Measurements from ENCODE around the gene TNNT2.
A peak's percentile ranks its signal among the peaks of the same experiment; 100 is the strongest.

Gene TNNT2

DNA sequence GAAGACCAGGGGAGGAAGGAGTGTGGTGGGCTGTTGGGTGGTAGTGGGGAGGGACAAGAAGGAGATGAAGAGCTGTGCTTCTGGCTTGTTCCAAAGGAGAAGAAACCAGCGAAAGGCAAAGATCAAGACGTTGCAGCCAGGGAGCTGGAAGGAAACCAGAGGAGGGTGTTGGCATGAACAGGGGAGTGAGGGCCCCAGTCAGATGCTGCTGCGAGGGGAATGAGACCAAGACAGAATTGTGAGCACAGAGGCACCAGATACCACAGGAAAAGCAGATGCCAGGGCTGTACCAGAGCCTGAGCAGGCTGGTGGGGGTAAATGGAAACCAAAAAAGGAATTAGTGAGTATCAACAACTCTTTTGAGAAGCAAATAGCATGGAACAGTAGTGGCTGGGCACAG, 15.6 kb upstream of the TNNT2 start:
- Mint-ChIP-seq H3K27ac (peak overlapping the region in 1 of 2 donors; percentile 77), H3K9me3 (no peaks in the 10 kb centered on the region), H3K4me3 (no peak overlapping the region), H3K4me1 (no peaks in the 10 kb centered on the region), H3K27me3 (peaks cover 59% of the 10 kb centered on the region)
- ATAC-seq: no peak
- no peak for DNase-seq

DNA sequence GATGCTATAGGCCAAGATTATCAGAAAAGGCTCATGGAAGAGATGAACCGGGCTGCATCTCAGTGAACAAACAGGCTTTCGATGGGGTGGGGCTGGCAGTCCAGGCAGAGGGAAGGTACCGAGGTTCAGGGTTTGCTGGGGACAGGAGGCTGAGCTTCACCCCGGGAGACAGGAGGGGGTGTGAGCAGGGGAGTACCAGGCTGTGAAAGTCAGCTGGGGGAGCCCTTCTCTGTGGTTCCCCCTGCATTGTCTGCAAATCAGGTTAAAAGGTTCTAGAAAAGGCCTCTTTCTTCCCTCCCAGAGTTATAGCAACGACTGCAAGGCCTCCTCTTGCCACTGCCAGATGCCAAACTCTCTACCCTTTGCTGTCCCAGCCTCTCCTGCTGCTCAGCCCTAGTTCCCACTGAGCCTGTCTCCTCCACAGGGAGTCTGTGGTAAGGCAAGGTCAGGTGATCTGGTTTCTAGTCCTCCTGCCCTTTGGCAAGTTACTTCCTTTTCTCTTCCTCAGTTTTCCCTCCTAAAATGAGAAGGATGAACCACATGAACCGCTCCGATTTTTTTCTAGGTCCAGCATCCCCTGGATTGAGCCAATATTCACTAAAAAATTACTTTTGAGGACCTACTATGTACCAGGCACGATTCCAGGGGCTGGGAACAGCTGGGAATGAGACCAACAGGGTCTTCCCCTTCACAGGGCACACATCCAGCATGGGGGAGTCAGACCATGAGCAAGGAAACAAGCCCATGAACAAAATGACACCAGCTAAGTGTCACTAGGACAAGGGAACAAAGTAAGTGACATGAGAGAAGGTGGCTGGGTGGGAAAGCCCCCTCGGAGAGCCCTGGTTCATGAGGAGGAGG, 14.4 kb upstream of the TNNT2 start:
- peaks cover 56% of the 10 kb centered on the region for H3K27me3 Mint-ChIP-seq
- no peak overlapping the region for H3K4me3 Mint-ChIP-seq
- H3K27ac Mint-ChIP-seq: peak overlapping the region in 1 of 2 donors; percentile 75
- no peak for DNase-seq
- ATAC-seq: no peak
- H3K4me1 Mint-ChIP-seq: no peaks in the 10 kb centered on the region
- no peaks in the 10 kb centered on the region for H3K9me3 Mint-ChIP-seq

DNA sequence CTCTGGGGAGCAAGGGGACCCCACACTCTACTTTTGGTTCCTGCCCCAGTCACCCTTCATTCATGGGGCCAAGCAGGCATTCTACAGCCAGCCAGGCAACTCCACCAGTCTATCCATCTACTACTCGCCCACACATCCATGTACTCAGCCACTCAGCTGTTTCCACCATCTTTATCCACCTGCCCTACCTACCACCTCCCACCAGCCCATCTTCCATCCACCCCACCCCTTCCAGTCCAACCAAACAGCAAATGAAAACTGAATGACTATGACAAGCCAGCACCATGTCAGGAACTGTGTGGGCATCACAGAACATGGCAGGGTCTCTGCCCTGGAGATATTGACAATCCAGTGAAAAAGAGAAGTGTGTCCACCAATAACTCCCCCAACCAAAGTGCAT, 13.7 kb upstream of the TNNT2 start:
- no peaks in the 10 kb centered on the region for H3K9me3 Mint-ChIP-seq
- peak overlapping the region in 1 of 2 donors; percentile 75 for H3K27ac Mint-ChIP-seq
- H3K4me1 Mint-ChIP-seq: no peaks in the 10 kb centered on the region
- ATAC-seq: no peak
- DNase-seq: no peak
- no peak overlapping the region for H3K4me3 Mint-ChIP-seq
- H3K27me3 Mint-ChIP-seq: peaks cover 54% of the 10 kb centered on the region

DNA sequence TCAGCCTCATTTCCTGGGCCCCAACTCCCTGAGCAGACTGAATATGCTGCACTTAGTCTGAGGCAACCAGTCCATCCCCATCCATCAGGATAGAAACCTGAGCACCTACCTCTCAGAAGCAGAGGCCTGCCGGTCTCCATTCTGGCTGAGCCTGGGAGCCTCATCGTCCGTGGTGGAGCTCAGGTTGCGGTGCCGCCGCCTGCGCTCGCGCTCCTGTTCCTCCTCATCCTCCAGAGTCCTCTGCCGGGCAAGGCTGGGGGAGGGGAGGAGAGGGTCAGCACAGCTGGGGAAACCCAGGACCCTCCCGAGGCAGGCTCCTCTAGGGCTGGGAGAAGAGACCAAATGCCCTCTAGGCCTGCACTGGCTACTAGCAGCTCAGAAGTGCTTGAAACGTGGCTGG, 11.6 kb upstream of the TNNT2 start:
- Mint-ChIP-seq H3K4me3 (no peak overlapping the region), H3K27ac (peak overlapping the region in 1 of 2 donors; percentile 84), H3K4me1 (no peaks in the 10 kb centered on the region), H3K9me3 (no peaks in the 10 kb centered on the region), H3K27me3 (peaks cover 62% of the 10 kb centered on the region)
- no peak for ATAC-seq
- no peak for DNase-seq

DNA sequence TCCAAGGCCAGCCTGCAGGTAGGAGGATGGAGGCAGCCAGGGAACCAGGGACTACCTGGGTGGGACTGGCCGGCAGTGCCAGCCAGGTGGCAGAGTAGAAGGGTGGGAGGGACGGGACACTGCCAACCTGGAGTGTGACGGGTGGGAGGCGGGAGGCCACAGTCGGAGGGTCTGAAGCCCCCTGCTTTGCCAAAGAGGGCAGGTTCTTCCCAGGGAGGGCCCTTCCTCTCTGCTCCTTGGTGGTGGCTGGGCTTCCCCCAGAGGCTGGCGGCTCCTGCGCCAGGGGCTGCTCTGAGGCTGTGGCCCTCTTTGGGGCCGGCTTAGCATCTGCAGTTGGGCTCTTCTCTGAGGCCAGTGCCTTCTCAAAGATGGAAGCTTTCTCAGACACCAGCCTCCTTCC, 8.7 kb upstream of the TNNT2 start:
- no peak for ATAC-seq
- Mint-ChIP-seq H3K27ac (no peak overlapping the region), H3K4me1 (no peaks in the 10 kb centered on the region), H3K9me3 (no peaks in the 10 kb centered on the region), H3K27me3 (peaks cover 38% of the 10 kb centered on the region), H3K4me3 (no peak overlapping the region)
- DNase-seq: no peak

DNA sequence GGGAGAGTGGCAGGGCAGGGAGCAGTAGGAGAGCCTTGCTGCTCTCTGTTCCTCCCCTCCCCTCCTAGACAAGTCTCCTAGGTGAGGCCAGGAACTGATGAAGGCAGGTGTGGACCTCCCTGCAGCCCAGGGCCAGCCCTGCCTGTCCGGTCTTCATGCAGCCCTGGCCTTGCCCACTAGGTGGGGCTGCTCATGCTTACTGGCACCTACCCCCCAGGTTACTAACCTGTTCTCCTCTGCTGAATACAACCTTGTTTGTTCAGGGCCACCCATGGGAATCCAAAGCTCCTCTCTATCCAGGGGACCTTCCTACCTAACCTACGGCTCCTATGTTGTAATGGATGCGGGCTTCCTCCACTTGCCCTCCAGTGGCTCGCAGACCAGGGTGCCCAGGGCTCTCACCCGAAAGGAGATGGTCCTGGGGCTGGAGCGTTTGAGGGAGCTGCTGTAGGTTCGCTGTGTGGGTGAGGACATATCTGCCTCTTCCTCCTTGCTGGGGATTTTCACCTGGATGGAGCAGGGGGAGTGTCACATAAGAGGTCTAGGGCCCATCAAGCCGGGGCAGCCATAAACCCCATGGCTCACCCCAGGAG, 7.9 kb upstream of the TNNT2 start:
- H3K9me3 Mint-ChIP-seq: no peaks in the 10 kb centered on the region
- ATAC-seq: peak; percentile 77
- no peaks in the 10 kb centered on the region for H3K4me1 Mint-ChIP-seq
- no peak overlapping the region for H3K27ac Mint-ChIP-seq
- H3K27me3 Mint-ChIP-seq: peaks cover 34% of the 10 kb centered on the region
- peak; percentile 45 to 53 for DNase-seq
- no peak overlapping the region for H3K4me3 Mint-ChIP-seq

DNA sequence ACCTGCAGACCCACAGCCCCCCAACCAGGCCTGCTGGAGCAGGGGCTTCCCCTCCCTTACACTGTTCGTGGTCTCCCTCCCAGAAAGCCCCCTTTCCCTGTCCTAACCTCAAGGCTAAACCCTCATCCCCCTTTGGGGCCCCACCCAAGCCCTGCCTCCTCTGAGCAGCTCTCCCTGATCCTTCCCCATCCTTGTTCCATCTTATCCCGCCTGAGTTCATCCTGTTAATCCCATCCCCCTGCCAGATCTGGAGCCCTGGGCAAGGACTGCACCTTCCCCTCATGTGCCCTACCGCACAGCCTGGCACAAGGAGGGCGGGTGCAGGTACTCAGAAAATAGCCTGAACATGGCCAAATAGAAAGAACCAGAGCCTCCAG, 6.9 kb upstream of the TNNT2 start:
- ATAC-seq: no peak
- Mint-ChIP-seq H3K27ac (no peak overlapping the region), H3K4me1 (no peaks in the 10 kb centered on the region), H3K4me3 (no peak overlapping the region), H3K27me3 (peaks cover 34% of the 10 kb centered on the region), H3K9me3 (no peaks in the 10 kb centered on the region)
- DNase-seq: no peak

DNA sequence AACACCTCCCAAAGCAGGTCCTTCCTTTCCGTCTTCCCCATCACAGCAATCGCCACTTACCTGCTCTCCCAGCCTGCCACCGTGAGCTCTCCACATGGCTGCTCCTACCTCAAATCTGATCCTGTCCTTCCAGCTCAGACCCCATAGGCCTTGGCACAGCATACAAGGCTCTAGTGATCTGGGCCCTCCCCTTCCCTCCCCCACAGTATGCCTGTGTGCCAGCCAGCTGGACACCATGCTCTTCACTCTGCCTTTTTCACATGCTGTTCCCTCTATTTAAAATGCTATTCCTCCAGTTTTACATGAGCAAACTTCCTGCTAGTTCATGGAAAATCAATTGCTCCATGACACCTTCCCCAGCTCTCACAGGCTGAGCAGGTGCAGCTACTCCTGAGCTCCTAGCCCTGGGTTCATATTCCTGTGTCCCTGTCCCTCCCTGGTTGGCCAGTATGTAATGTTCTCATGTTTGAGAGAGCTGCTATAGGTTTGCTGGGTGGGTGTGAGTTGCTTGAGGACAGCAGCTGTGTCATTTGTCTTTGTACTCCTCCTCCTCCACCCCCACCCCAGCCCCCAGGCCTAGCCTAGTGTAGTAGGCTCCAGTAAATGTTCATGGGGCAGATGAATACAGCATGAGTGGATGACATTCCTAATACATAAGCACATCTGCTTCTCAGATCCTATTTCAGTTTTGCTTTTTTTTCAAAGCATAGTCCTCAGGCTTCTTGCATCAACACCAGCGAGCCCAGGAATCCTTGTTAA, 6.3 kb upstream of the TNNT2 start:
- no peak overlapping the region for H3K4me3 Mint-ChIP-seq
- ATAC-seq: no peak
- H3K27ac Mint-ChIP-seq: no peak overlapping the region
- H3K27me3 Mint-ChIP-seq: peaks cover 34% of the 10 kb centered on the region
- H3K4me1 Mint-ChIP-seq: no peaks in the 10 kb centered on the region
- no peaks in the 10 kb centered on the region for H3K9me3 Mint-ChIP-seq
- no peak for DNase-seq

DNA sequence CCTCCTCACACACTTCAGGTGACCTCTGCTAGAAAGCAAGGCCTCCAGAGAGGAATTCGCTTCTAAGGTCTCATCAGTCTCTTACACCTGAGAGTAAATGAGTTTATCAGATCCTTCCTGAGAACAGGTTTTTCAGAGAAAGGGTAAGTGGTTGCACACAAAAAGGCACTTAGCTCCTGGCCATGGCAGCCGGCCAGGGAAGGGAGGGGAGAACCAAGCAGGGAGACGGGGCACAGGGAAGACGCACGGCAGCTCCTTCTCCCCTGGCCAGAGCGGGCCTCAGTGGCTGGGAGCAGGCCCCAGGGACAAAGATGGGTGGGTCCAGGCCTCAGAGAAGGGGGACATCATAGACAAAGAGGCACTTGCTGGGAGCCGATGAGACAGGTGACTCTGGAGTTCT, 3.6 kb upstream of the TNNT2 start:
- H3K27me3 Mint-ChIP-seq: peaks cover 25% of the 10 kb centered on the region
- H3K9me3 Mint-ChIP-seq: no peaks in the 10 kb centered on the region
- ATAC-seq: no peak

DNA sequence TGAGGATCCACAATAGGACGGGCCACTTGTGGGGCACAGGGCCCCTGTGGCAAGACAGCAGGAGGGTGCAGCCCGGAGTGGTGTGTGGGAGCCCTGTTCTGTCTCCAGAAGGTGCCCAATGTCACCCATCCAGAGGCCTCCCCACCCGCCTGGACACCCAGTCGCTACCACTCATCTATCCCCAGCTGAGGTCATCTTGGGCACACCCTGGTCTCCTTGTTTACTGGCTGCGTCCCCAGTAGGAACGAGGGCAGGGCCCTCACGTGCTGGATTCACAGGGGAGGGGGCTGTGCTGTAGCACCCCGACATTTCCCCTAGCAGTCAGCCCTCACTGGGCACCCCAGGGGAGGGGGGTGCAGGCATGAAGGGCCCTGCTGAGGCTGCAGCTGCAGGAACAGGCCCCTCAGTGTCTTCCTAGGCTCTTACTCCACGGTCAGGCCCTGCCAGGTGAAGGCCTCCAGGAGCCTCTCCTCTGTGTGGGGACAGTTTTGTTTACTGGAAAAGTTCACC, 2.3 kb upstream of the TNNT2 start:
- DNase-seq (no peak), ATAC-seq (no peak)
- Mint-ChIP-seq H3K4me1 (no peaks in the 10 kb centered on the region), H3K27me3 (peaks cover 25% of the 10 kb centered on the region), H3K27ac (no peak overlapping the region), H3K9me3 (no peaks in the 10 kb centered on the region), H3K4me3 (no peak overlapping the region)

More for the DNA sequence above, 3.6 kb upstream of the TNNT2 start:
- DNase-seq: no peak
- Mint-ChIP-seq H3K4me3 (no peak overlapping the region), H3K27ac (peak overlapping the region in 1 of 2 donors; percentile 54), H3K4me1 (no peaks in the 10 kb centered on the region)

DNA sequence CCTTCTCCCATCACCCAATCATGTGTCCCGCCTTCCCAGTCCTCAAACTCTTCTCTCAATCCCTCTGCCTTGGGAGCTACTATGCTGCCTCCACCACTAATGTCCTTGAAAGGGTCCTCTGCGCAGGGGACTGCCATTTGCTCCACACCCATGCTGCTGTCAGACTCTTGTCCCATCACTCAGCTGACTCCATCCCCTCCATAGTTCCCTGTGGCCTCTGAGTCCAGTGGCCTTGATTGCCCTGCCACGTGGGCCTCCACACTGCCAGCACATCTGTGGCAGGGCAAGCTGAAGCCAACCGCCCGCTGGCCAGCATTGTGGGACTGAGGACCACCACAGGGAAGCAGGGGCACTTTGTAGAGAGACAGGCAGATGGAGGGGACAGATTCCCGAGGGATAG, 1.3 kb upstream of the TNNT2 start:
- no peak overlapping the region for H3K4me3 Mint-ChIP-seq
- ATAC-seq: no peak
- DNase-seq: no peak

DNA sequence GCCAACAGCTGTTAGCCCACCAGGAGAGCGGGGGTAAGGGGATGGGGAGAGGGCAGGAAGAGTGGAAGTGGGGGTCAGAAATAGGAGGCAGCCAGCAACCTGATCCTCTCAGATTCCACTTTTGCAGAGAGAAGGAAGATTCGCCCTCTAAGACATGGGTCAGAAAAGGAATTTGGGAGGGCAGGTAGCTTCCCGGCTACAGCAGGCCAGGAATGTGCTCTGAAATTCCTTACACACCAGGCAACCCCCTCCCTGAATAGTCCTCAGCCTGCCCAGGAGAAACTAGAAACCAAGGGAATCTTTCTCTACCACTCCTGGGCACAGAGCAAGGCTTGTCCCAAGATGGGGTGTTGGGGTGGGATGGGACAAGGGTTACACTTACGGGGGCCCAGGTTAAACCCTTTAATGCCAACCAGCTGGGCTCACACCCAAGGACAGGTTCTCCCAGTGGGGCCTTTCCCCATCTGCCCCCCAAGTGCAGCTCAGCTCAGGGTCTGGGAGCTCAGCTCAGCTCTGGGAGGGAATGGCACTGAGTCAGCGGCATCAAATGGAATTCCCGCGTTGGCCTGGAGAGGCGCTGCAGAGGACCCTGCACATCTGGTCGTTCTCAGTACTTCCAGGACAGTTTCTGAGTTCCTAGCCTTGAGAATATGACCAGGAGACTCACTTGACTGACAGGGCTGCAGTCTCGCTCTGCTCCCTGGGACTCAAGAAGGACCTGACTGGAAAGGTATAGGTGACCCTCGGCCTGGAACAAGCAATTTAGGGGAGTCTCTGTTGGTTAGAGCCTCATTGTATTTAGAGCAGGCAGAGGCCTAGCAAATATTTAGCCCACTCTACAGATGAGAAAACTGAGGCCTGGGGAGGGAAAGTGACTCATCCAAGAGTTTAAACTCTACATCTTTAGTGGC, 761 bp downstream of the TNNT2 start:
- no peaks in the 10 kb centered on the region for H3K9me3 Mint-ChIP-seq
- peaks cover 38% of the 10 kb centered on the region for H3K27me3 Mint-ChIP-seq
- H3K4me1 Mint-ChIP-seq: no peaks in the 10 kb centered on the region
- no peak for DNase-seq
- no peak for ATAC-seq
- no peak overlapping the region for H3K4me3 Mint-ChIP-seq
- H3K27ac Mint-ChIP-seq: no peak overlapping the region

More for the DNA sequence above, 1.3 kb upstream of the TNNT2 start:
- H3K27ac Mint-ChIP-seq: peak overlapping the region in 1 of 2 donors; percentile 6
- H3K4me1 Mint-ChIP-seq: no peaks in the 10 kb centered on the region
- H3K9me3 Mint-ChIP-seq: no peaks in the 10 kb centered on the region
- peaks cover 18% of the 10 kb centered on the region for H3K27me3 Mint-ChIP-seq

DNA sequence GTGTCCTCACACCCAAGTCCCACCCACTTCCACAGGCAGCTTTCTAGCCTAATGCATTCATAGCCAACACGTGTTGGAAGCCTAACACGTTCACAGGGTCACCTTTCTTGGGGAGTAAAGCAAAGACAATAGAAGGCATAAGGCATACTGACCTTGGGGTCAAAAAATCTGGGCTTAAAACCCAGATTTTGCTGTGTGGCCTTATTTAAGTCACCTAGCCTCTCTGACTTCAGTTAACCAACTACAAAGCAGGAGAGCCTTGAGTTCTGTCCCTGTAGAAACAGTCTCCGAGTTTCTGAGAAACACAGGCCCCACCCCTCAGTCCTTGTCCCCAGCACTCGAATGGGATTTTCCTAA, 1.4 kb downstream of the TNNT2 start:
- no peak overlapping the region for H3K27ac Mint-ChIP-seq
- no peak overlapping the region for H3K4me3 Mint-ChIP-seq
- H3K27me3 Mint-ChIP-seq: peaks cover 44% of the 10 kb centered on the region
- no peak for DNase-seq
- no peaks in the 10 kb centered on the region for H3K4me1 Mint-ChIP-seq
- no peak for ATAC-seq
- H3K9me3 Mint-ChIP-seq: no peaks in the 10 kb centered on the region

DNA sequence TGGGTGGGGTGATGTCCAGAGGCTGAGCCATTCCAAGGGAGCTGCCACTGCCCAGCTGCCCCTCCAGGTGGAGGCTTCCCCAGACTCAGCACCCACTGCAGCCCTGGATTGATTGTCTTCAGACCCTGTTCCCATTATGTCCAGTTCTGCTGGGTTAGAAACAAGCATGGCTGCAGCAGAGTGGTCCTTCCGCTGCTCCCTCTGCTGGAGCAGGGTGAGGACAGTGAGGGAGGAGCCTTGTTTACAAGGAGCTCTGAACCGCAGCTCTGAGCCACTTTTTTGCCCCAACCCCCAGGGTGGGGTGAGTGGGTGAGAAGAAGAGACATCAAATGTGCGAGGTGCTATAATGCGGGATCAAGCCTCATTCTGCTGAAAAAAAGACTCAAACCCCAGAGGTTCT, 2.3 kb downstream of the TNNT2 start:
- Mint-ChIP-seq H3K4me3 (no peak overlapping the region), H3K27me3 (peaks cover 50% of the 10 kb centered on the region), H3K4me1 (no peaks in the 10 kb centered on the region), H3K9me3 (no peaks in the 10 kb centered on the region), H3K27ac (no peak overlapping the region)
- DNase-seq (no peak), ATAC-seq (no peak)

DNA sequence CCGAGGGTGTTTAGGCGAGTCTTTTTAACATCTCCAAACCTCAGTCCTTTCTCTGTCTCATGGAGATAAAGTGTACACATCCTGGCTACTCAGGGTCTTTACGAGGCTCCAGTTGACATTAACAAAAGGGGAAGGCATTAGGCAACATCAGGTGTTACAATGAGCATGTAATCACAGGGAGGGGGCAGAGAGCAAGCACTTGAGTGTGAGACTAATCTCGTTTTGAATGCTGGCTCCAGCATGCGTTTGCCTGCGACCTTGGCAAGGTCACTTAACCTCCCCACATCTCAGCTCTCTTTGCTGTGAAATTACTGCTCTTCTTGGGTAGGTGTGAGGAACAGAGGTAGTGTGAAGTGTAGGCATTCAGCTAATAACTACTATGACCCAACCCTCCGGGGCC, 3.1 kb downstream of the TNNT2 start:
- Mint-ChIP-seq H3K4me3 (no peak overlapping the region), H3K4me1 (no peaks in the 10 kb centered on the region), H3K27ac (no peak overlapping the region), H3K9me3 (no peaks in the 10 kb centered on the region), H3K27me3 (peaks cover 53% of the 10 kb centered on the region)
- ATAC-seq (no peak), DNase-seq (no peak)

Measured in stimulated activated naive CD8-positive, alpha-beta T cell treated with anti-CD3 and anti-CD28 coated beads, Interleukin-15, amount 100 ng/mL, for 72 hours (primary cell).